ENCODE data around the gene IL21R. TPM values are rescaled to one million over a fixed set of nuclear protein-coding genes. Genes with fewer than 3 reads are reported as not detected.

The IL21R gene
- total RNA-seq, 2 experiments from 2014 or later = 34.5 to 34.8 TPM

DNA sequence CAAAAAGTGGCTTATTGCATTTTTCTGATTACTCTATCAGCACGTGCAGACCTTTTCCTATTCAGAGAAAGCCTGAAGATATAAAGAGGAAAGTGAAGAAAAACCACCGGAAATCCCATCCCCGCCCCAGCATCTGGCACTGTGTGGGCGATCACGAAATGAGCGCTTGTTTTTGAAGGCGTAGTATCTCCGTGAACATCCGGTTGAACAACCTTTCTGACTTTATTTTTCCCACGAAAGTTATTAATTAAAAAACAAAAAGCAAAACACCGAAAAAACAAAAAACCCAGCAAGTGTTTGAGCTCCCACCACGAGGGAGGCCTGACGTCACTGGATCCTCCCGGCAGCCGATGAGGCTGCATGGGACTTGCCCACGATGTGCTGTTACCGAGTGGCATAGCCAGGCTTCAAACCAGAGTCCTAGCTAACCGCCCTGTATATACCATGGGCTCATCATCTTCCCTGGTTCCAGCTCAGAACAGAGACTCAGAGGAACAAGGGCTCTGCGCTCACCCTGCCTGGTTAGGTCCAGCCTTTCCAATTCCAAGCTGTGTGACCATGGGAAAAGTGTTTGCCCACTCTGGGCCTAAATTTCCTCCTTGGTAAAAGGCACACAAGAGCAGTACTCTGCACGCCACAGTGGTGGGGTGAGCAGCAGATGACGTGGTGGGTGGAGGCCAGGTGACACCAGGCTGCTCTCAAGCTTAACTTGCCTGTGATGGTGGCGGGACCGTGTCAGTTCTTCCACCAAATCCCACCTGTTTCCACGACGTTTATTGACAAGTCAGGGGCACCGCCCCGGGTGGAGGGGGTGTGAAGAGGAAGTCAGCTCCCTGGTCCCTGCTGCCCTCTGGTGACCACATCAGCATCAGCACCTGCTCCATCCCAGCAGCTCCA, 34.3 kb upstream of the IL21R start:
- peak; percentile 79 for ATAC-seq (ENCODE audit: poor library complexity)
- DNase-seq = peak; percentile 70 to 98 (median 86)
- peaks cover 15% of the 10 kb centered on the region for H3K36me3 Mint-ChIP-seq (ENCODE audit: low read depth)
- peaks cover 72% of the 10 kb centered on the region for H3K4me1 Mint-ChIP-seq (ENCODE audit: low read depth)
- Histone ChIP-seq H3K27me3 (ENCODE audit: control insufficient read depth in 1 of 2, insufficient read depth in 2 of 2, low read length in 2 of 2) (no peaks in the 10 kb centered on the region), H3K9me3 (ENCODE audit: control insufficient read depth in 1 of 2, insufficient read depth in 1 of 2, low read length in 2 of 2) (peaks cover 0 to 5% of the 10 kb centered on the region in 2 experiments), H3K27ac (ENCODE audit: low read depth in 1 of 2, low read length in 2 of 2) (peak overlapping the region; percentile 86 to 98), H3K4me3 (ENCODE audit: low read length) (peak overlapping the region; percentile 23), H3K4me1 (ENCODE audit: insufficient read depth, low read length) (peaks cover 71% of the 10 kb centered on the region), H3K36me3 (ENCODE audit: insufficient read depth, low read length) (peaks cover 12% of the 10 kb centered on the region)
- TF ChIP-seq, protein P1, sequence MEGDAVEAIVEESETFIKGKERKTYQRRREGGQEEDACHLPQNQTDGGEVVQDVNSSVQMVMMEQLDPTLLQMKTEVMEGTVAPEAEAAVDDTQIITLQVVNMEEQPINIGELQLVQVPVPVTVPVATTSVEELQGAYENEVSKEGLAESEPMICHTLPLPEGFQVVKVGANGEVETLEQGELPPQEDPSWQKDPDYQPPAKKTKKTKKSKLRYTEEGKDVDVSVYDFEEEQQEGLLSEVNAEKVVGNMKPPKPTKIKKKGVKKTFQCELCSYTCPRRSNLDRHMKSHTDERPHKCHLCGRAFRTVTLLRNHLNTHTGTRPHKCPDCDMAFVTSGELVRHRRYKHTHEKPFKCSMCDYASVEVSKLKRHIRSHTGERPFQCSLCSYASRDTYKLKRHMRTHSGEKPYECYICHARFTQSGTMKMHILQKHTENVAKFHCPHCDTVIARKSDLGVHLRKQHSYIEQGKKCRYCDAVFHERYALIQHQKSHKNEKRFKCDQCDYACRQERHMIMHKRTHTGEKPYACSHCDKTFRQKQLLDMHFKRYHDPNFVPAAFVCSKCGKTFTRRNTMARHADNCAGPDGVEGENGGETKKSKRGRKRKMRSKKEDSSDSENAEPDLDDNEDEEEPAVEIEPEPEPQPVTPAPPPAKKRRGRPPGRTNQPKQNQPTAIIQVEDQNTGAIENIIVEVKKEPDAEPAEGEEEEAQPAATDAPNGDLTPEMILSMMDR (IDR thresholded peaks at IDR 0.05) = peak; percentile 87
- ChIA-PET POLR2A (interaction anchor here (0.6 to 8.6 kb wide), 40 partner anchors 8 to 212 kb away, joined by 3 to 145 read pairs (median 5); partner anchors contain the start of genes IL21R and KDM8), CTCF (interaction anchor here (0.6 to 5.2 kb wide), 30 partner anchors 10 to 257 kb away, joined by 3 to 105 read pairs (median 4); partner anchors contain the start of genes IL21R and KDM8)
- no peaks in the 10 kb centered on the region for H3K9me3 Mint-ChIP-seq
- intact Hi-C loops (cut with DNase I, micrococcal nuclease) = loop anchor here (1.0 to 5.0 kb wide), 10 partner anchors 35 to 212 kb away; partner anchors contain the start of genes IL21R (in 2 of the 2) and KDM8 (in 1 of the 2)
- H3K27ac Mint-ChIP-seq = peak overlapping the region; percentile 99
- no peaks in the 10 kb centered on the region for H3K27me3 Mint-ChIP-seq
- peak overlapping the region; percentile 35 for H3K4me3 Mint-ChIP-seq

DNA sequence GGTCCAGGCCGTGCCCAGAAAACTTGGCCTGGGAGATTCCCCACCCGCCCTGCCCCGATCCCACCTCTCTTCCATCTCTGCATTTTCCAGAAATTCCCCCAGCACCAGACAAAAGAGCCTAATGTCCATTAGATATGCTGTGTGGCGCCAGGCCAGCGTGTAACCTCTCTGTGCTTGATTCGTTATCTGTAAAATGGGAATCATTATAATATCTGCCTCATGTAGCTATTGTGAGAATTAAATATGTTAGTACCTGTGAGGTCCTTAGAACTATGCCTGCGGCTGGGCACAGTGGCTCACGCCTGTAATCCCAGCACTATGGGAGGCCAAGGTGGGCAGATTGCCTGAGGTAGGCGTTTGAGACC, 33.6 kb upstream of the IL21R start:
- Histone ChIP-seq H3K27me3 (ENCODE audit: control insufficient read depth in 1 of 2, insufficient read depth in 2 of 2, low read length in 2 of 2) (no peaks in the 10 kb centered on the region), H3K27ac (ENCODE audit: low read depth in 1 of 2, low read length in 2 of 2) (peak overlapping the region; percentile 86 to 98), H3K4me3 (ENCODE audit: low read length) (peak overlapping the region; percentile 23), H3K4me1 (ENCODE audit: insufficient read depth, low read length) (peaks cover 77% of the 10 kb centered on the region), H3K9me3 (ENCODE audit: control insufficient read depth in 1 of 2, insufficient read depth in 1 of 2, low read length in 2 of 2) (peaks cover 0 to 5% of the 10 kb centered on the region in 2 experiments), H3K36me3 (ENCODE audit: insufficient read depth, low read length) (peaks cover 6% of the 10 kb centered on the region)
- ATAC-seq (ENCODE audit: poor library complexity) = no peak
- H3K4me1 Mint-ChIP-seq (ENCODE audit: low read depth) = peaks cover 72% of the 10 kb centered on the region
- peak overlapping the region; percentile 99 for H3K27ac Mint-ChIP-seq
- POLR2A ChIA-PET = interaction anchor here (0.8 to 8.6 kb wide), 30 partner anchors 10 to 212 kb away, joined by 3 to 145 read pairs (median 6); partner anchors contain the start of genes IL21R and KDM8
- CTCF ChIA-PET = interaction anchor here (0.6 to 5.2 kb wide), 25 partner anchors 10 to 251 kb away, joined by 3 to 105 read pairs (median 6); partner anchors contain the start of genes IL21R and KDM8
- H3K27me3 Mint-ChIP-seq = no peaks in the 10 kb centered on the region
- TF ChIP-seq, protein P1 (IDR thresholded peaks at IDR 0.05) = no peak
- peaks cover 15% of the 10 kb centered on the region for H3K36me3 Mint-ChIP-seq (ENCODE audit: low read depth)
- intact Hi-C loops (cut with DNase I, micrococcal nuclease) = loop anchor here (1.0 to 5.0 kb wide), 5 partner anchors 34 to 213 kb away; partner anchors contain the start of gene IL21R (in 1 of the 2)
- H3K4me3 Mint-ChIP-seq = peak overlapping the region; percentile 35
- no peaks in the 10 kb centered on the region for H3K9me3 Mint-ChIP-seq
- DNase-seq = no peak

DNA sequence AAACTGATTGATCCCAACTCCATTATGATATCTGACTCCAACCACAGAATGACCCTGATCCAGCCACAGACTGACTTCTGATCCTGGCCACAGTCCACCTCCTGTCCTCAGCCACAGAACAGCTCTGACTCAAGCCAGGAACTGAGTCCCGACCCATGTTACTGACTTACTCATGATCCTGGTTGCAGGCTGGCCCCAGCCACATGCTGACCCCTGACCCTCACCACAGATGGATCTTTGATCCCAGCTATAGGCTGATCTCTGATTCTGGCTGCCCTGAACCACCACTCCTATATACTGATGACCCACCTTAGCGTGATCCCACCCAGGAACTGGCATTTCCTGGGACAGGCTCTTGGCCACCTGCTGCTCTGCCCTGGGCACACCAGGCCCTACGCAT, 32.2 kb upstream of the IL21R start:
- Histone ChIP-seq H3K27ac (ENCODE audit: low read depth in 1 of 2, low read length in 2 of 2) (peak overlapping the region in 1 of 2 donors; percentile 33), H3K4me3 (ENCODE audit: low read length) (no peak overlapping the region), H3K27me3 (ENCODE audit: control insufficient read depth in 1 of 2, insufficient read depth in 2 of 2, low read length in 2 of 2) (no peaks in the 10 kb centered on the region), H3K9me3 (ENCODE audit: control insufficient read depth in 1 of 2, insufficient read depth in 1 of 2, low read length in 2 of 2) (peaks cover 0 to 5% of the 10 kb centered on the region in 2 experiments), H3K4me1 (ENCODE audit: insufficient read depth, low read length) (peaks cover 81% of the 10 kb centered on the region), H3K36me3 (ENCODE audit: insufficient read depth, low read length) (no peaks in the 10 kb centered on the region)
- no peaks in the 10 kb centered on the region for H3K27me3 Mint-ChIP-seq
- ATAC-seq (ENCODE audit: poor library complexity) (no peak), DNase-seq (no peak)
- TF ChIP-seq, protein P1 (IDR thresholded peaks at IDR 0.05) = no peak
- peaks cover 58% of the 10 kb centered on the region for H3K4me1 Mint-ChIP-seq (ENCODE audit: low read depth)
- H3K27ac Mint-ChIP-seq = peak overlapping the region; percentile 99
- intact Hi-C loops (cut with DNase I, micrococcal nuclease) = loop anchor here (2.0 to 5.0 kb wide), 4 partner anchors 32 to 193 kb away; partner anchors contain the start of gene IL21R (in 1 of the 2)
- CTCF ChIA-PET = interaction anchor here (3.3 to 5.2 kb wide), 2 partner anchors 52 to 137 kb away, joined by 31 to 105 read pairs; no protein-coding TSS in a partner anchor
- no peaks in the 10 kb centered on the region for H3K9me3 Mint-ChIP-seq
- peaks cover under 1% of the 10 kb centered on the region for H3K36me3 Mint-ChIP-seq (ENCODE audit: low read depth)
- H3K4me3 Mint-ChIP-seq = no peak overlapping the region
- POLR2A ChIA-PET = interaction anchor here (4.1 to 8.6 kb wide), 2 partner anchors 34 to 133 kb away, joined by 20 to 134 read pairs; partner anchors contain the start of gene IL21R

Measured in CD4-positive, alpha-beta T cell (primary cell).